HepG2 (cell line): ENCODE results near the gene PIAS1. TPM values are rescaled to one million over a fixed set of nuclear protein-coding genes. Genes with fewer than 3 reads are reported as not detected.

ENCODE experiments used
- ATF1 ChIP-seq: IDR thresholded peaks from 2 replicates; pipeline ENCODE4 v1.6.1; 2016; ENCODE audit warnings: mild to moderate bottlenecking, control low read depth
- ATF7-NPFF ChIP-seq: sonication (generic); formaldehyde crosslinking; IDR thresholded peaks from 2 replicates; pipeline ENCODE4 v1.8.1; 2023; ENCODE audit warnings: mild to moderate bottlenecking, low read depth, missing genetic modification reagents, moderate library complexity
- ATM ChIP-seq: fragments of 450-650 bp; IDR thresholded peaks from 2 replicates; pipeline ENCODE4 v1.7.1; 2017; ENCODE audit warnings: mild to moderate bottlenecking, borderline replicate concordance
- BCL6 ChIP-seq: IDR thresholded peaks from 2 replicates; pipeline ENCODE4 v1.6.1; 2016; ENCODE audit warnings: missing genetic modification reagents, missing compliant biosample characterization
- BRCA1 ChIP-seq: sonication (generic); formaldehyde crosslinking; IDR thresholded peaks from 2 replicates; pipeline ENCODE4 v1.4.0; 2020; ENCODE audit warnings: missing genetic modification reagents
- DNMT1 ChIP-seq: sonication (generic); formaldehyde crosslinking; IDR thresholded peaks from 2 replicates; pipeline ENCODE4 v1.5.1; 2020; ENCODE audit warnings: mild to moderate bottlenecking, missing genetic modification reagents
- KLF12 ChIP-seq: sonication (generic); formaldehyde crosslinking; IDR thresholded peaks from 2 replicates; pipeline ENCODE4 v1.4.0; 2020; ENCODE audit warnings: missing genetic modification reagents, borderline replicate concordance
- PHF21A ChIP-seq: sonication (generic); formaldehyde crosslinking; IDR thresholded peaks from 2 replicates; pipeline ENCODE4 v1.5.0; 2020; ENCODE audit warnings: mild to moderate bottlenecking, missing genetic modification reagents
- RFX3 ChIP-seq: IDR thresholded peaks from 2 replicates; pipeline ENCODE4 v1.6.1; 2016; ENCODE audit warnings: missing biosample characterization, missing genetic modification reagents
- SYNCRIP ChIP-seq: fragments of 200-400 bp; formaldehyde crosslinking; IDR thresholded peaks from 2 replicates; pipeline ENCODE4 v1.6.1; 2018; ENCODE audit warnings: mild to moderate bottlenecking, low read depth, low read length; ENCODE audit not compliant: insufficient read depth
- TBL1XR1 ChIP-seq: fragments of 150-350 bp; IDR thresholded peaks from 2 replicates; pipeline ENCODE4 v1.6.1; 2014; ENCODE audit warnings: borderline replicate concordance, low read length; ENCODE audit not compliant: partially characterized antibody
- TEF ChIP-seq: sonication (generic); formaldehyde crosslinking; IDR thresholded peaks from 2 replicates; pipeline ENCODE4 v1.5.0; 2020; ENCODE audit warnings: missing genetic modification reagents
- TOPORS ChIP-seq: sonication (generic); formaldehyde crosslinking; IDR thresholded peaks from 2 replicates; pipeline ENCODE4 v1.8.0; 2023; ENCODE audit warnings: mild to moderate bottlenecking, missing genetic modification reagents
- YEATS4 ChIP-seq: sonication (generic); formaldehyde crosslinking; IDR thresholded peaks from 2 replicates; pipeline ENCODE4 v1.4.0; 2020; ENCODE audit warnings: missing genetic modification reagents, borderline replicate concordance
- YY1 ChIP-seq: IDR thresholded peaks from 2 replicates; pipeline ENCODE4 v1.6.1; 2011; ENCODE audit warnings: low read length, low read depth, moderate library complexity, mild to moderate bottlenecking; ENCODE audit not compliant: insufficient read depth, insufficient replicate concordance
- ZNF431 ChIP-seq: sonication (generic); formaldehyde crosslinking; IDR thresholded peaks from 2 replicates; pipeline ENCODE4 v1.9.0; 2022; ENCODE audit warnings: missing genetic modification reagents, low read depth, mild to moderate bottlenecking, borderline replicate concordance
- ZNF615 ChIP-seq: sonication (generic); formaldehyde crosslinking; IDR thresholded peaks from 2 replicates; pipeline ENCODE4 v1.5.0; 2020; ENCODE audit warnings: mild to moderate bottlenecking, missing genetic modification reagents, borderline replicate concordance
- ZNF670 ChIP-seq: sonication (generic); formaldehyde crosslinking; IDR thresholded peaks from 2 replicates; pipeline ENCODE4 v1.8.0; 2022; ENCODE audit warnings: mild to moderate bottlenecking, missing genetic modification reagents, borderline replicate concordance
- ZNF713 ChIP-seq: sonication (generic); formaldehyde crosslinking; IDR thresholded peaks from 2 replicates; pipeline ENCODE4 v1.4.0; 2020; ENCODE audit warnings: mild to moderate bottlenecking, missing genetic modification reagents
- ZNF720 ChIP-seq: sonication (generic); formaldehyde crosslinking; IDR thresholded peaks from 2 replicates; pipeline ENCODE4 v1.4.0; 2020; ENCODE audit warnings: missing genetic modification reagents
- ZSCAN30 ChIP-seq: sonication (generic); formaldehyde crosslinking; IDR thresholded peaks from 2 replicates; pipeline ENCODE4 v1.5.0; 2020; ENCODE audit warnings: mild to moderate bottlenecking, missing genetic modification reagents
- polyA plus RNA-seq, 8 experiments: library from polyadenylated mRNA; depleted of rRNA in 3 of 8; stranded (reverse) in 7 of 8; unstranded in 1 of 8; fragments of >200 nt; fragmentation: Illumina TruSeq in 4 of 8; extraction: Trizol in 4 of 8; gene quantifications; 2 replicates each; pipeline versions ENCODE4 v1.2.1 to v1.2.3, GENCODE V29; 2011 to 2016; ENCODE audit warnings: low read depth in 4 of 8, missing spikeins in 1 of 8, mixed read lengths in 1 of 8; ENCODE audit not compliant: insufficient read depth in 1 of 8
- total RNA-seq, 5 experiments: library from RNA; depleted of rRNA; stranded (reverse); fragments of >200 nt; fragmentation: Illumina TruSeq; extraction: Trizol; gene quantifications; 2 replicates each; pipeline ENCODE4 v1.2.3, GENCODE V29; 2016; ENCODE audit warnings: low read depth in 1 of 5
- TF ChIP-seq, protein P1 (sequence below): sonication (generic); formaldehyde crosslinking; IDR thresholded peaks from 2 replicates; pipeline ENCODE4 v1.5.1; 2020; ENCODE audit warnings: mild to moderate bottlenecking, missing genetic modification reagents, moderate library complexity
- TF ChIP-seq, protein P2 (sequence below): IDR thresholded peaks from 2 replicates; pipeline ENCODE4 v1.6.1; 2012; ENCODE audit warnings: low read length, improper control_type of control experiment

PIAS1 gene
- total and polyA plus RNA-seq, 2 of the 13 experiments (the other 11 are each of a cell fraction or from before 2014, with no cell fraction given), result 20.7 to 33.7 TPM

- peak; percentile 60 for TF ChIP-seq YY1
- TF ChIP-seq ZNF720 (CRISPR knock-in tag), result no peak
- peak; percentile 79 for TF ChIP-seq KLF12
- TF ChIP-seq YEATS4 (CRISPR knock-in tag), result peak; percentile 97
- TF ChIP-seq BRCA1 (CRISPR knock-in tag), result no peak
- TF ChIP-seq TEF (CRISPR knock-in tag), result peak; percentile 44; the same call in 1 of the 2 replicates
- TF ChIP-seq PHF21A (CRISPR knock-in tag), result peak; percentile 60; the same call in 1 of the 2 replicates
- 0 out of 2 replicates have a peak, but pooled peaks have one; percentile 41 for TF ChIP-seq DNMT1 (CRISPR knock-in tag)
- TF ChIP-seq ATM, result no peak
- TF ChIP-seq ZNF431 (CRISPR knock-in tag), result peak; percentile 63
- TF ChIP-seq, protein P1, sequence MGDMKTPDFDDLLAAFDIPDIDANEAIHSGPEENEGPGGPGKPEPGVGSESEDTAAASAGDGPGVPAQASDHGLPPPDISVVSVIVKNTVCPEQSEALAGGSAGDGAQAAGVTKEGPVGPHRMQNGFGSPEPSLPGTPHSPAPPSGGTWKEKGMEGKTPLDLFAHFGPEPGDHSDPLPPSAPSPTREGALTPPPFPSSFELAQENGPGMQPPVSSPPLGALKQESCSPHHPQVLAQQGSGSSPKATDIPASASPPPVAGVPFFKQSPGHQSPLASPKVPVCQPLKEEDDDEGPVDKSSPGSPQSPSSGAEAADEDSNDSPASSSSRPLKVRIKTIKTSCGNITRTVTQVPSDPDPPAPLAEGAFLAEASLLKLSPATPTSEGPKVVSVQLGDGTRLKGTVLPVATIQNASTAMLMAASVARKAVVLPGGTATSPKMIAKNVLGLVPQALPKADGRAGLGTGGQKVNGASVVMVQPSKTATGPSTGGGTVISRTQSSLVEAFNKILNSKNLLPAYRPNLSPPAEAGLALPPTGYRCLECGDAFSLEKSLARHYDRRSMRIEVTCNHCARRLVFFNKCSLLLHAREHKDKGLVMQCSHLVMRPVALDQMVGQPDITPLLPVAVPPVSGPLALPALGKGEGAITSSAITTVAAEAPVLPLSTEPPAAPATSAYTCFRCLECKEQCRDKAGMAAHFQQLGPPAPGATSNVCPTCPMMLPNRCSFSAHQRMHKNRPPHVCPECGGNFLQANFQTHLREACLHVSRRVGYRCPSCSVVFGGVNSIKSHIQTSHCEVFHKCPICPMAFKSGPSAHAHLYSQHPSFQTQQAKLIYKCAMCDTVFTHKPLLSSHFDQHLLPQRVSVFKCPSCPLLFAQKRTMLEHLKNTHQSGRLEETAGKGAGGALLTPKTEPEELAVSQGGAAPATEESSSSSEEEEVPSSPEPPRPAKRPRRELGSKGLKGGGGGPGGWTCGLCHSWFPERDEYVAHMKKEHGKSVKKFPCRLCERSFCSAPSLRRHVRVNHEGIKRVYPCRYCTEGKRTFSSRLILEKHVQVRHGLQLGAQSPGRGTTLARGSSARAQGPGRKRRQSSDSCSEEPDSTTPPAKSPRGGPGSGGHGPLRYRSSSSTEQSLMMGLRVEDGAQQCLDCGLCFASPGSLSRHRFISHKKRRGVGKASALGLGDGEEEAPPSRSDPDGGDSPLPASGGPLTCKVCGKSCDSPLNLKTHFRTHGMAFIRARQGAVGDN, result peak; percentile 93
- TF ChIP-seq TOPORS (CRISPR knock-in tag), result no peak; the same call in 1 of the 2 replicates
- TF ChIP-seq SYNCRIP, result no peak
- TF ChIP-seq ZNF670 (CRISPR knock-in tag), result no peak
- TF ChIP-seq ZSCAN30 (CRISPR knock-in tag), result no peak
- TF ChIP-seq BCL6 (CRISPR knock-in tag), result no peak
- no peak for TF ChIP-seq TBL1XR1
- TF ChIP-seq ATF1, result no peak
- TF ChIP-seq RFX3 (CRISPR knock-in tag), result no peak
- TF ChIP-seq, protein P2, sequence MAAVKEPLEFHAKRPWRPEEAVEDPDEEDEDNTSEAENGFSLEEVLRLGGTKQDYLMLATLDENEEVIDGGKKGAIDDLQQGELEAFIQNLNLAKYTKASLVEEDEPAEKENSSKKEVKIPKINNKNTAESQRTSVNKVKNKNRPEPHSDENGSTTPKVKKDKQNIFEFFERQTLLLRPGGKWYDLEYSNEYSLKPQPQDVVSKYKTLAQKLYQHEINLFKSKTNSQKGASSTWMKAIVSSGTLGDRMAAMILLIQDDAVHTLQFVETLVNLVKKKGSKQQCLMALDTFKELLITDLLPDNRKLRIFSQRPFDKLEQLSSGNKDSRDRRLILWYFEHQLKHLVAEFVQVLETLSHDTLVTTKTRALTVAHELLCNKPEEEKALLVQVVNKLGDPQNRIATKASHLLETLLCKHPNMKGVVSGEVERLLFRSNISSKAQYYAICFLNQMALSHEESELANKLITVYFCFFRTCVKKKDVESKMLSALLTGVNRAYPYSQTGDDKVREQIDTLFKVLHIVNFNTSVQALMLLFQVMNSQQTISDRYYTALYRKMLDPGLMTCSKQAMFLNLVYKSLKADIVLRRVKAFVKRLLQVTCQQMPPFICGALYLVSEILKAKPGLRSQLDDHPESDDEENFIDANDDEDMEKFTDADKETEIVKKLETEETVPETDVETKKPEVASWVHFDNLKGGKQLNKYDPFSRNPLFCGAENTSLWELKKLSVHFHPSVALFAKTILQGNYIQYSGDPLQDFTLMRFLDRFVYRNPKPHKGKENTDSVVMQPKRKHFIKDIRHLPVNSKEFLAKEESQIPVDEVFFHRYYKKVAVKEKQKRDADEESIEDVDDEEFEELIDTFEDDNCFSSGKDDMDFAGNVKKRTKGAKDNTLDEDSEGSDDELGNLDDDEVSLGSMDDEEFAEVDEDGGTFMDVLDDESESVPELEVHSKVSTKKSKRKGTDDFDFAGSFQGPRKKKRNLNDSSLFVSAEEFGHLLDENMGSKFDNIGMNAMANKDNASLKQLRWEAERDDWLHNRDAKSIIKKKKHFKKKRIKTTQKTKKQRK, result no peak
- no peak for TF ChIP-seq ZNF615 (CRISPR knock-in tag)
- peak; percentile 95 for TF ChIP-seq ATF7-NPFF (CRISPR knock-in tag)
- no peak; the same call in 1 of the 2 replicates for TF ChIP-seq ZNF713 (CRISPR knock-in tag)
These were observed 175.5 kb downstream of the PIAS1 start, which contains the start of gene CLN6 (continued) for GRCh38 chr15:68229386-68230156.
